ENCODE measurements around the gene CLDN18. TPM values are rescaled to one million over a fixed set of nuclear protein-coding genes. Genes with fewer than 3 reads are reported as not detected.

Gene CLDN18
- total and polyA plus RNA-seq, 2 of the 8 experiments (the other 6 are each of a cell fraction or from before 2014, with no cell fraction given) = not detected

DNA sequence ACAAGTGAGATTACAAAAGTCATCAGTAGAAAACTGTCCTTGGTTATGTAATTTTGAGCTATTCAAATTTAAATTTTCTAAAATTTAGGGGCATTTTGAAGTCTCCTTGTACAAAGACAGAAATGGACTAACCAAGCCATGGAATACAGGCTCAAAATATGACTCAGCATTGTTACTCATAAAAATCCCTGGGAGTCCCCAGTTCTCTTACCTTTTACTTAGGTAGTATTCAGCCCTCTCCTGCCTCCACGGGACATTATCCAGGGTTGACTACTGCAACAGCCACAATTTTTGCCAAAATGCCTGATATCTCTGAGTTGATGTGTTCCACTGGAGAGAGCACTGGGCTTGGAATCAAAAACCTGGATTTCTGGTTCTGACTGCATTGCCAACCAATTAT lies 25.0 kb downstream of the CLDN18 start:
- H3K9me3 ChIP-seq (ENCODE audit: insufficient read depth in 2 of 2, low read depth in 1 of 2, low read length in 1 of 2) = no peaks in the 10 kb centered on the region
- no peaks in the 10 kb centered on the region for H3K27me3 ChIP-seq (replicated peaks in 1 of 4; ENCODE audit: control insufficient read depth in 3 of 4, extremely low read depth in 1 of 4, insufficient read depth in 3 of 4, low read length in 3 of 4)
- no peak overlapping the region for H3K18ac ChIP-seq (ENCODE audit: extremely low read depth, low read length)
- DNase-seq (ENCODE audit: low read depth in 1 of 2, low spot score in 2 of 2) (no peak), FAIRE-seq (no peak)
- no peak overlapping the region for H2BK120ac ChIP-seq (replicated peaks; ENCODE audit: low read depth, low read length)
- H3K56ac ChIP-seq (replicated peaks; ENCODE audit: insufficient read length, low read depth, low read length) = no peak overlapping the region
- no peak overlapping the region for H3K9ac ChIP-seq (replicated peaks in 1 of 4; ENCODE audit: extremely low read depth in 1 of 4, low read depth in 3 of 4, low read length in 3 of 4)
- H3K23me2 ChIP-seq (ENCODE audit: low read depth, low read length) = no peaks in the 10 kb centered on the region
- no peak overlapping the region for H3K4me3 ChIP-seq (ENCODE audit: extremely low read depth in 1 of 4, insufficient read depth in 2 of 4, low read depth in 3 of 4, low read length in 4 of 4)
- H3K36me3 ChIP-seq (ENCODE audit: control insufficient read depth in 2 of 4, insufficient read depth in 4 of 4, low read length in 3 of 4) = no peaks in the 10 kb centered on the region; a peak in 1 of 8 replicates
- H2AFZ ChIP-seq (ENCODE audit: low read length) = no peak overlapping the region
- POLR2A ChIA-PET (ENCODE audit: partially characterized antibody) = no interaction called here
- no peak overlapping the region for H3K14ac ChIP-seq (ENCODE audit: insufficient read length)
- H3K23ac ChIP-seq (ENCODE audit: insufficient read length) = no peak overlapping the region
- no peak overlapping the region for H3K4me2 ChIP-seq (ENCODE audit: insufficient read depth in 1 of 2, low read depth in 2 of 2, low read length in 2 of 2)
- WGBS, 2 experiments (ENCODE audit: extremely low coverage in 1 of 2, insufficient coverage in 1 of 2, insufficient read length in 1 of 2, insufficient replicate concordance in 2 of 2, low coverage in 1 of 2, low lambda C conversion rate in 2 of 2, missing lambda C conversion rate in 1 of 2) = 83% methylated on average over 1 of the region's 1 CpG; no CpG with 5 or more reads in 1 of the 2 experiments
- CTCF ChIA-PET (ENCODE audit: partially characterized antibody) = interaction anchor here (1.4 to 1.9 kb wide), 2 partner anchors 9 to 12 kb away, joined by 5 to 7 read pairs; no protein-coding TSS in a partner anchor
- H2BK20ac ChIP-seq (ENCODE audit: low read length) = no peak overlapping the region
- no peak overlapping the region for H4K91ac ChIP-seq (replicated peaks; ENCODE audit: insufficient read length, low read length)
- no peak overlapping the region for H2BK15ac ChIP-seq (ENCODE audit: low read length)
- TF ChIP-seq CTCF (IDR thresholded peaks at IDR 0.05; ENCODE audit: control extremely low read depth in 1 of 3, insufficient read depth in 1 of 3, low read depth in 1 of 3, low read length in 3 of 3) (no peak), NANOG (IDR thresholded peaks at IDR 0.05; ENCODE audit: insufficient read depth, low read depth, low read length, poor library complexity, severe bottlenecking) (no peak), SIN3A (conservative IDR thresholded peaks at IDR 0.05 in 1 of 2, IDR thresholded peaks at IDR 0.05 in 1 of 2; ENCODE audit: low read depth in 1 of 2, low read length in 2 of 2) (no peak), SP1 (IDR thresholded peaks at IDR 0.05; ENCODE audit: low read depth, low read length) (no peak), JUND (IDR thresholded peaks at IDR 0.05; ENCODE audit: low read length) (no peak), BACH1 (IDR thresholded peaks at IDR 0.05; ENCODE audit: low read length) (no peak), SIRT6 (IDR thresholded peaks at IDR 0.05; ENCODE audit: low read length) (no peak), KDM4A (IDR thresholded peaks at IDR 0.05; ENCODE audit: low read depth, low read length, severe bottlenecking) (no peak), EGR1 (IDR thresholded peaks at IDR 0.05; ENCODE audit: borderline replicate concordance, low read depth, low read length) (no peak)
- H2BK12ac ChIP-seq (ENCODE audit: low read depth, low read length) = no peak overlapping the region
- H4K20me1 ChIP-seq (replicated peaks in 1 of 2; ENCODE audit: control insufficient read depth in 1 of 2, insufficient read depth in 2 of 2, low read length in 2 of 2) = no peaks in the 10 kb centered on the region
- no peak overlapping the region for H2AK5ac ChIP-seq (ENCODE audit: low read depth, low read length)
- no peaks in the 10 kb centered on the region for H3K79me2 ChIP-seq (ENCODE audit: control insufficient read depth in 1 of 2, insufficient read depth in 2 of 2, low read length in 2 of 2)
- no peak overlapping the region for H4K8ac ChIP-seq (ENCODE audit: extremely low read depth, insufficient read depth, low read length)
- H2BK5ac ChIP-seq (ENCODE audit: low read depth, low read length) = no peak overlapping the region
- no peak overlapping the region for H3K27ac ChIP-seq (ENCODE audit: low read depth, low read length)
- H3K4me1 ChIP-seq (replicated peaks in 1 of 4; ENCODE audit: control insufficient read depth in 3 of 4, insufficient read depth in 4 of 4, low read length in 3 of 4) = no peaks in the 10 kb centered on the region
- no peak overlapping the region for H4K5ac ChIP-seq (ENCODE audit: insufficient read length, low read depth, low read length)
- no peaks in the 10 kb centered on the region for H3K79me1 ChIP-seq (ENCODE audit: low read depth, low read length)
- H3K4ac ChIP-seq (replicated peaks; ENCODE audit: insufficient read length, low read depth, low read length) = no peak overlapping the region
